Stimulated activated effector memory CD8-positive, alpha-beta T cell treated with anti-CD3 and anti-CD28 coated beads, Interleukin-12 subunit alpha, Interleukin-12 subunit beta, amount 100 ng/mL, for 72 hours (primary cell): ENCODE data around the gene SACS.

Experiments used
- ATAC-seq: fragments of 150-1000 bp; cut with Tn5 transposase; 2 replicates; pipeline ENCODE4 v1.10.0; 2021
- DNase-seq, 2 donors: peaks; one replicate each; pipeline ENCODE4 v3.0.0; 2021 to 2022; ENCODE audit warnings: low spot score in 2 of 2
- H3K27ac Mint-ChIP-seq: one replicate; pipeline ENCODE4 v1.8.0; 2022; ENCODE audit warnings: mild to moderate bottlenecking, mixed read lengths
- H3K36me3 Mint-ChIP-seq: one replicate; pipeline ENCODE4 v1.8.0; 2022; ENCODE audit warnings: mild to moderate bottlenecking, mixed read lengths
- H3K4me1 Mint-ChIP-seq: one replicate; pipeline ENCODE4 v1.8.0; 2022; ENCODE audit warnings: mixed read lengths
- H3K4me3 Mint-ChIP-seq: one replicate; pipeline ENCODE4 v1.8.0; 2022; ENCODE audit warnings: mild to moderate bottlenecking, mixed read lengths
- H3K9me3 Mint-ChIP-seq: one replicate; pipeline ENCODE4 v1.8.0; 2022; ENCODE audit warnings: mixed read lengths

SACS gene

DNA sequence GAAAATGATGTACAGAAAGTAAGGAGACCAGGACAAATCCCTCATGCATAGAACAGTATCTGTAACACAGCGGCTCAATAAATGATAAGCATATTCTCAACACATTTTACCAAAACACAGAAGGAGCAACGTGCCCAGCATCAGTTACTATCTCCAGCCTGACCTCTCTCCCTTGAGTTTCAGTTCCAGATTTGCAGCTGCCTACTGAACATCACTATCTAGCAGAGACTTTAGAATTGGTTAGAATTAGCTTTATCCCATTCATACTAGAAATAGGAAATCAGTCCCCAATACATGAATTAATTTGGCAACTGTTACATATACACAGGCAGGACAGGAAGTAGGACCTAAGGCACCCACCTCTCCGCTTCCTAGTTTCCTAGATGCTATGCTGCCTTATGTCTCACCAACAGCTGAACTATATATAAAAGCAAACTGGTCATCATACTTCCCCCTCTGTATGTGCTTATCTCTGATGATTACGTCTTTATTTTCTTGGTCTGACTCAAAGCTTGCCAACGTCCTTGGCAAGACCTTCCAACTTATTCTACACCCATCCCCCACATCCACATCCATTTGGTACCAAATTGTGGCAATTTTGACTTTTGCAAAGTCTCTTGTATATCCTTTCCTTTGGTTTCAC, 61.1 kb downstream of the SACS start:
- peak overlapping the region; percentile 35 for H3K4me3 Mint-ChIP-seq
- DNase-seq (no peak), ATAC-seq (no peak)
- peaks cover 60% of the 10 kb centered on the region for H3K36me3 Mint-ChIP-seq
- peaks cover 35% of the 10 kb centered on the region for H3K4me1 Mint-ChIP-seq
- H3K9me3 Mint-ChIP-seq, result no peaks in the 10 kb centered on the region
- H3K27ac Mint-ChIP-seq, result no peak overlapping the region

DNA sequence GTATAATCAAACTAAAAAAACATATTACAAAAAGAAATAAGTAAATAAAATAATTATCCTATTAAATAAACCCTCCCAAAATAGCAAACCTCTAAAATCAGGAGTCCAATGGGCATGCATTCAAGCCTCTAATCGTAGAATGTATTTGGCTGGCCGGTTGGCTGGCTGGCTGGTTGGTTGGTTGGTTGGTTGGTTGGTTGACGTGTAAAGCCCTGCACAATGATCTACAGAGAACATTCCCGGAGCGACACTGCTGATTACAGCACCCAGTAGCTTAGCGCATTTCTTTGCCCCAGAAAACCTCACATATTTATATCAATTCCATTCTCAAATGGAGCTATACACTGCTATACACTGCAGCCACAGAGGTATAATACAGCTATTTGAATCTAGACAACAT, 65.6 kb downstream of the SACS start:
- H3K9me3 Mint-ChIP-seq, result no peaks in the 10 kb centered on the region
- no peak for DNase-seq
- no peak overlapping the region for H3K27ac Mint-ChIP-seq
- peaks cover 98% of the 10 kb centered on the region for H3K36me3 Mint-ChIP-seq
- no peak overlapping the region for H3K4me3 Mint-ChIP-seq
- H3K4me1 Mint-ChIP-seq, result peaks cover 9% of the 10 kb centered on the region
- ATAC-seq, result no peak

DNA sequence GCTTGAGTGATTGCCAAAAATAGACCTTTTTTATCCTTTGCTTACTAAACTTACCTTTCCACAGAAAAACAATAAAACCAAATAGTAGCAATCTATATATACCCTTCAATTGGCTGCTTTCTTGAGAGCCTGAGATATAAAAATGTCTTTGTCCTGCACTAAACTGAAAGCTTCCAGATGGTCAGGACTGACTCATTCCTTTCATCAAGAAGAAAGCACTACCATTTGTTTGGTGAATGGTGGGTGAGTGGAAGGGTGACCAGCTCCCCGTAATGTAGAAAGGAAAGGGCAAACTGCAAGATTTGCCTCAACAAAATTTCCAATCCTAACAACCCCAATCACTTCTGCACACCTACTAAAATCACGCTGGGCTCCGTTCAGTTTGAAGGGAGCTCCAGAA, 67.8 kb downstream of the SACS start:
- ATAC-seq (no peak), DNase-seq (no peak)
- no peak overlapping the region for H3K4me3 Mint-ChIP-seq
- H3K36me3 Mint-ChIP-seq, result peaks cover 100% of the 10 kb centered on the region
- H3K4me1 Mint-ChIP-seq, result no peaks in the 10 kb centered on the region
- no peaks in the 10 kb centered on the region for H3K9me3 Mint-ChIP-seq
- H3K27ac Mint-ChIP-seq, result peak overlapping the region; percentile 40

DNA sequence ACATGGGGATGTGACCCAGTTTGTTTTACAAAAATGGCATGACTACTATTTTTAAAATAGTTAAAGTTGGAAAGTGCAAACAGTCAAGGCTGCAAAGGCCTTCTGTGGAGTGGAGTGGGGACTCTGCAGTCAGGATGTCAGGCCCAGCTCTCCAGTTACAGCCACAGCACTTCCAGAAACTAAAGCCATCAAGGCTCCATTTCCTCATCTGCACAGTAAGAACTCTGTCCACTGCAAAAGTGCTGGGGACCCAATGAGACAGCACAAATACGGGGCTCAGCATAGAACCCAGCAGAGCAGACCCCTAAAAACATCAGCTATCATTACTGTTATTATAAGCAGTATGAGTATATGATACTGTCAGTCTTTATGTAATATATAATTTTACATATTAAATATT, 73.6 kb downstream of the SACS start:
- Mint-ChIP-seq H3K4me1 (no peaks in the 10 kb centered on the region), H3K36me3 (peaks cover 95% of the 10 kb centered on the region), H3K4me3 (no peak overlapping the region), H3K9me3 (no peaks in the 10 kb centered on the region), H3K27ac (no peak overlapping the region)
- no peak for DNase-seq
- no peak for ATAC-seq

DNA sequence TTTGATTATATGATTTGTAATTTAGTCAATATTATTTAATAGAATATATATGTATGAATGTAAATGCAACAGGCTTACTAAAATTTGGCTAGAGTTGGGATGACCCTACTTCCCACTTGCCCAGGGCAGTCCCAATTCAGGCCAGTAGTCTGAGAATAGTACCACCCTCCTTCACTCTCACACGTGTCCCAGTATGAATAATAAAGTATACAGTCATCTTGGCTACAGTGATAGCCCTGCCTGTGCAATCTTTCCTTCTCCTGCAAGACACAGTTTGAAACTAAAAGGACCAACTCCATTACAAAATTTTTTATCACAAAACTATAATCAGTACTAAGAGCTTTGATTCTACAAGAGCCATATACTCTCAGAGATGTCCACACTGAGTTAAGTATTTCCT, 76.2 kb downstream of the SACS start:
- no peak overlapping the region for H3K4me3 Mint-ChIP-seq
- no peaks in the 10 kb centered on the region for H3K4me1 Mint-ChIP-seq

DNA sequence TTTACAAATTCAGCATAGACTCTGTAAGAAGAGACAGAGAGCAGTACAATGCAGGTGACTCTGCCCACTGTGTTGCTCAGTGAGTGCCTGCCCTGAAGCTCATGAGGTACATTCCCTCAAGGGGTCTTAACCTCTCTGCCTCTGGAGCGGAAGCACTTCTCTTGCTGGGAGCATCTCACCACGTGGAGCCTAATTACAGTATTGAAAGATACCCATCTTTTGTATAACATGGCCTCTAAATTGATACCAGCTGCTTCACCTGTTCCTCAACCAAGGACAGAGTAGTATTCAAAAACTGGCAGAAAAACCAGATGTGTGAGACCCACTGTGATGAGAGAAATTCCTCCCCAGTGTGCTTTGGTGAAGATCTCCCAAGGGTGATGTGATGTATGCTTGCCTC, 77.1 kb downstream of the SACS start:
- peaks cover 95% of the 10 kb centered on the region for H3K36me3 Mint-ChIP-seq
- DNase-seq (no peak), ATAC-seq (no peak)
- no peaks in the 10 kb centered on the region for H3K4me1 Mint-ChIP-seq
- H3K9me3 Mint-ChIP-seq, result no peaks in the 10 kb centered on the region
- no peak overlapping the region for H3K4me3 Mint-ChIP-seq
- H3K27ac Mint-ChIP-seq, result no peak overlapping the region

More for the DNA sequence above, 76.2 kb downstream of the SACS start:
- Mint-ChIP-seq H3K9me3 (no peaks in the 10 kb centered on the region), H3K36me3 (peaks cover 95% of the 10 kb centered on the region), H3K27ac (peak overlapping the region; percentile 60)
- no peak for DNase-seq
- ATAC-seq, result no peak

DNA sequence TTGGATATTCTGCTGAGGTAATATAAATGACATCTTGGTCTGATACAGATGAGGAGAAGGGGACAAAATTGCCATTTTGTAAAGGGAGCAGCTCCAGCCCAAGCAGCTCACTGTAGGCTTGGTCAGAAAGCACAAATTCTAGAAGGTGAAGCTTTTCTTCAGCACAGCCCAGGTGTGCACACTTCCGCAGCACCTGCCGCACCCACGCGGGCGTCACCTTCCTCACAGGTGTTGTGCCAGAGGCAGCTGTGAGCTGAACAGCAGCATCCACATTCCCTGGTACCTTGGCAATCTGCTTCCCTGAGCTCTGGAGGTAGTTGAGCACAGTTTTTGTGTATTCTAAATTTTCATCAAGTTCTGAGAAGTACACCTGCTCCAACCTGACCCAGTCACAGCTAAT, 79.0 kb downstream of the SACS start:
- peaks cover 95% of the 10 kb centered on the region for H3K36me3 Mint-ChIP-seq
- H3K27ac Mint-ChIP-seq, result no peak overlapping the region
- ATAC-seq (no peak), DNase-seq (no peak)
- H3K4me1 Mint-ChIP-seq, result peaks cover 6% of the 10 kb centered on the region
- no peak overlapping the region for H3K4me3 Mint-ChIP-seq
- no peaks in the 10 kb centered on the region for H3K9me3 Mint-ChIP-seq

DNA sequence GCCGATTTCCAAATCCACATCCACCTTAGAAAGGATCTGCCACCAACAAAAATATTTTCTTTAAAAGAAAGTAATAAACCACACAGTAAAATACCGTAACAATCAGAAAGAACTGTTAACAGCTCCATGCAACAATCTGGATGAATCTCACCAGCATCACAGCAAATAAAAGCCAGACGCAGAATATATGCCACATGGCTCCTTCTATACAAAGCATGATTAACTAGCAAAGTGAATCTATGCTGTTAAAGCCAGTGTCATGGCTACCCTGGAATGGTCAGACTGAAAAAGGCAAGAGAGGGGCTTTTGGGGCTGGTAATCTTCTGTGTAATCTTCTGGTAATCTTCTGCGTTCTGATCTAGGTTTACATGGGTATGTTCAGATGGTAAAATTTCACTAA, 81.3 kb downstream of the SACS start:
- Mint-ChIP-seq H3K9me3 (no peaks in the 10 kb centered on the region), H3K4me1 (peaks cover 16% of the 10 kb centered on the region), H3K4me3 (no peak overlapping the region), H3K36me3 (peaks cover 95% of the 10 kb centered on the region), H3K27ac (no peak overlapping the region)
- ATAC-seq (no peak), DNase-seq (no peak)

DNA sequence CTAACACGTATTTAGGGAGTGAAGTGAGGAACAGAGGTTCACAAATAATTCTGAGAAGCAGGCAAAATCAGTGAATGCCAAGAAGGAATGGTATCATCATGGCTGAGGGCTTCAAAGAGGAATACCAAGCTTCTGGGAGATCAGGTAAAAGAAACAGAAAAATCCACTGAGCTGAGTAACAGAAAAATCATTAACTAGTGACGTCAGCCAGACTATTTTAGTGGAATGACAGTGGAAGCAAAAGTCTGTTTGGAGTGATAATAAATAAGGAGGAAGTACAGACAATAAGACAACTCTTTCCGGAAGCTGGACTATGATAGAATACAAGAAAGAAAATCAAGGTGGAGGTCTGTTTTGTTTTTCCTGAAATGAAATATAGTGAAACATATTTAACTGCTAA, 83.5 kb downstream of the SACS start:
- no peak overlapping the region for H3K4me3 Mint-ChIP-seq
- DNase-seq, result no peak
- H3K36me3 Mint-ChIP-seq, result peaks cover 100% of the 10 kb centered on the region
- H3K9me3 Mint-ChIP-seq, result no peaks in the 10 kb centered on the region
- ATAC-seq, result no peak
- peaks cover 16% of the 10 kb centered on the region for H3K4me1 Mint-ChIP-seq
- H3K27ac Mint-ChIP-seq, result no peak overlapping the region

DNA sequence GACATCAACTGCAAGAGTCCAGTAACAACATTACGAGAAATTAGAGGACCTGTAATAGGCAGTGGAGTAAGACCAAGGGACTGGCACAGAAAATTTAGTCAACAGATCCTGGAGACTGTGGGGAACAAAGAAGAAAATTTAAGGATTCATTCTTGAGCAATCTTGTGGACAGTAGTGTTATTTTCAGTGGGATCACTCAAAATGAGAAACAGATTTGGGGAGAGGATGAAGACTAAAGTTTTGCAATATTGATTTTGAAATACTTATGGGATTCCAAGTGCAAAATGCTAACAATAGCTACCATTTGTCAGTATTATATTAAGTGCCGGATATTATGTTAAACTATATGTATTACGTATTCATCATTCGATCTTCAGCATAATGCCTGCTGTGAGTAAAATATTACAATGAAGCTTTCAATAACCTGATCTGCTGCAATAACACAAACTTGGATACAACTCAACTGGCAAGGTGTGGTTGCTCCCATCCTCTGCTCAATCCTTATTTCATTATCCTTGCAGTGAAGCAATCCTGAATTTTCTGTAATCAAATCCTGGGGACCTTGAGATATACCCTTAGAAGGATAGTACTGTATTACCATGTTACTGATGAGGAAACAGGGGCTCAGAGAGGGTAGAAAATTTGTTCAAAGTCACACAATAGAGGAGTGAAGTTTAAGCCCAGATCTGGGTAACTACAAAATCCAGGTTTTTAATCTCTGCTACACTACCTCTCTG, 84.2 kb downstream of the SACS start:
- Mint-ChIP-seq H3K36me3 (peaks cover 100% of the 10 kb centered on the region), H3K4me3 (no peak overlapping the region), H3K9me3 (no peaks in the 10 kb centered on the region), H3K27ac (no peak overlapping the region), H3K4me1 (peaks cover 16% of the 10 kb centered on the region)
- no peak for ATAC-seq
- DNase-seq, result no peak

DNA sequence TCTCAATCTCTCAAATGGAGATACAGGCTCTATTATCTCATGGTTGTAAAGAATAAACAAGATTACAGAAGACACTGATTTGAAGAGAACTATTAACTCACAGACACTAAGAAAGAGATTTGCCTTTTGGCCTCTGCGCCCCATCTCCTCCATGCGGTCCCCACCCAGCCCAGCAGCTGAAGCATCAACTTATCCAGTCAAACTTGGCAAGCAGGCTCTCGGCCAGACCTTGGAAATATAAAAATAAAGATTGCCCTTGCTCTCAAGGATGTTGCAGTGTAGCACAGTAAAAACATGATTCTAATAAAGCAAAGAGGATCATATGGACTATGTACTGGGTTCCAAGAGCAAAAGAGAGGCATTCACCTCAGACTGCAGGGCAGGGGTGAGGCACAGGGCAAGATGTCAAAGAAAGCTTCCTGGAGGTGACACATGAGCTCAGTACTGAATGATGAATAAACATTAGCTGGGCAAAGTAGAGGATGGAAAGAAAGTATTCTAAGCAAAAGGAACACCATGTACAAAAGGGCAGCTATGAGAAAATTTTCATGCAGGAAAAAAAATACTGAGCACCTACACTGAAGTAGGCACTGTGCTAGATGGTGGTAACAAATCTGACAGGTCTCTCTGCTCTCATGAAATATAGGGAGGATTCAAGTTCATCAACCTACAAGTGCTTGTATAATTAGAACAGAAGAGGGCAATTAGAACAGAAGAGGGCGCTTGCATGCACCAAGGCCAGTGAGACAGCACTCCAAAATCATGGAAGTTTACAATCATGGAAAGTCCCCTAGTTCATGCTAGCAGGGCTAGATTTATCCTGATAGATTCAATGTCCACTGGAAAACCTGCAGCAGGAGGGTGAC, 85.0 kb downstream of the SACS start:
- peaks cover 98% of the 10 kb centered on the region for H3K36me3 Mint-ChIP-seq
- no peak for ATAC-seq
- no peaks in the 10 kb centered on the region for H3K9me3 Mint-ChIP-seq
- no peak overlapping the region for H3K4me3 Mint-ChIP-seq
- no peak overlapping the region for H3K27ac Mint-ChIP-seq
- peaks cover 16% of the 10 kb centered on the region for H3K4me1 Mint-ChIP-seq
- DNase-seq, result no peak

DNA sequence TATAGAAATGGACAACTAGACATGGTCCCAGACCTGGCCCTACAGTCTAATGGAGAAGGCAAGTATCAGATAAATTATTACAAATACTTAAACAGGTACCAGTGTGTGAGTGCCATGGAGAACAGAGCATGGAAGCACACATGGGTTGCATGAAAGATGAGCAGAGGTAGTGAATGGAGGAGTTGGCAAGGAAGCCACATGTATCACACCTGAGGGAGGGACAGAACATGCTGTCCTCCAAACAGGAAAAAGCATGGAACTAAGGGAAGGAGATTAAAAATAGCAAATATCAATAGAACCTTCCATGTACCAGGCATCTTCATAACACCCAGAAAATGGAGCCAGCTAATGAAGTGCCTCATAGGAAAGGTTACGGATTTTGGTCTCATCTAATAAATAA, 85.9 kb downstream of the SACS start:
- DNase-seq (no peak), ATAC-seq (no peak)
- Mint-ChIP-seq H3K4me3 (no peak overlapping the region), H3K36me3 (peaks cover 90% of the 10 kb centered on the region), H3K9me3 (no peaks in the 10 kb centered on the region), H3K27ac (no peak overlapping the region), H3K4me1 (peaks cover 16% of the 10 kb centered on the region)

DNA sequence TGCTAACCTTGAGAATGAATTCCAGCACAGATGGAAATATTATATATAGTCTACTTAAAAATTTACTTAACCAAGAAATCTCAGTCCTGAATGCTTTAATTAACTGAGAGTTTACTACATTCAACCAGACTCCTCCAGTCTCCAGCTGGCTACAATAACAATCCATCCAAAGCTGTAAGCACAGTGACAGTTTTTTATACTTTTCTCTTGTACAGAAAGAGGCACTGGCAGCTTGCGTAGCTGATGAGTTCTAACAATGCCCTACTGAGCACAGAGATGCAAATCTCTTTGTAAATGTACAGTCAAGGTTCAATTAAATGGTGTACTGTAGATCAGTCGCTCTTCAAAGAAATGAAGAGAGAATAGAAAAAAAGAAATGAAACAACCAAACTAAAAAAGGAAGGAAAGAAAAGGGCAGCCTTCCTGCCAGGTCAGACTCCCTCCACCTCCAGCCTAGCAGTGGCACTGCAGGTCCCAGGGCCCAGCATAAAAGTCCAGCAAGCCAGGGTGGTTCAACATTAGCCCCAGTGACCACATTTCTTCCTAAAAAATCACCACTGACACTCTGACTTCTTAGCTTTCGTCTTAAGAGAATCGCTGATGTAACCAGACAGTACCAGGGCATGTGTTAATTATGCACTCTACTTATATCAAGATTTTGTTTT, 88.4 kb downstream of the SACS start:
- Mint-ChIP-seq H3K4me3 (no peak overlapping the region), H3K4me1 (peaks cover 16% of the 10 kb centered on the region), H3K27ac (no peak overlapping the region), H3K36me3 (peaks cover 84% of the 10 kb centered on the region), H3K9me3 (no peaks in the 10 kb centered on the region)
- no peak for ATAC-seq
- DNase-seq, result no peak

DNA sequence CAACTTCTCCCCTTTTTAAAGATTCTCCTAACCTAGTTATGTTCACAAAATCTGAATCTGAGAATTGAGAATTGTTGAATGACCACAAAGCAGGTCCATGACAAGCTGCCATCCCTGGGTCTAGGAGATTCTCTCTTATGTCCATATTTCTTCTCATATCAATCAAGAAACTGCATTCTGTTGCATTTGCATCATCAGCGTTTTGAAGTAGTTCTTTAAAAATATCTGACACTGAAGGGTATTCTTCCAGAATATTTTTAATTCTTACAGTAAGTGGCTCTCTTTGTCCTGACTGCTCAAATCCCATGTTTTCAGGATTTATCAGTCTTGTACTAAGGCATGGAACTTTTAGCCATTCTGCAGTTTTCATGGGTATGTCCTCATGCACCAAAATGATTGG, 94.3 kb downstream of the SACS start:
- Mint-ChIP-seq H3K27ac (no peak overlapping the region), H3K36me3 (peaks cover 31% of the 10 kb centered on the region), H3K9me3 (peaks cover 3% of the 10 kb centered on the region), H3K4me1 (no peaks in the 10 kb centered on the region), H3K4me3 (no peak overlapping the region)
- no peak for ATAC-seq
- DNase-seq, result no peak

DNA sequence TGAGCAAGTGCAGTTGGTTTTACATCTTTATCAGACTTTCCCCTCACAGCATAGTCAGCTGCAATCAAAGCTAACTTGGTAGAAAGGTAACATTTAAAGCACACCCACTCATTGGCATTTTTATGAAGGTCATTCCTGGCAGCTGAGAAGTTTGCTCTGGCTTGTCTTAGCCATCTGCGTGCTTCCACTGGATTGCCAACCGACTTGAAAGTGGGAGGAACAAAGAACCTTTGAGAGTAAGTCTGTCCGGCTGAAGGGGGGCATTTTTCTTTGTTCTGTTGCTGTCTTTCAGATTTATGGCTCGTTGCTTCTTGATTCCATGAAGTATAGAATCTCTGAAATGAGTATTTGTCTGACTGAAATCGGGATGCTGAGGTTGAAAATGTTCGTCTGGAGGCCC, 103.1 kb downstream of the SACS start:
- Mint-ChIP-seq H3K4me3 (no peak overlapping the region), H3K9me3 (peaks cover 19% of the 10 kb centered on the region), H3K36me3 (no peaks in the 10 kb centered on the region), H3K4me1 (no peaks in the 10 kb centered on the region), H3K27ac (no peak overlapping the region)
- ATAC-seq (no peak), DNase-seq (no peak)
